Stimulated activated CD8-positive, alpha-beta memory T cell treated with anti-CD3 and anti-CD28 coated beads, Interleukin-12 subunit alpha, Interleukin-12 subunit beta, amount 100 ng/mL, for 1 hour (primary cell): ENCODE data around the gene TRPV4.

Source experiments
- DNase-seq: peaks from one replicate; pipeline ENCODE4 v3.0.0-alpha.2; 2020; ENCODE audit warnings: low read depth

Gene TRPV4

GRCh38 chr12:109760930-109761921, 72.0 kb downstream of the TRPV4 start:
- no peak for DNase-seq

- DNase-seq = no peak
These were observed 72.9 kb downstream of the TRPV4 start for GRCh38 chr12:109760031-109760929.

GRCh38 chr12:109759595-109759994, 73.6 kb downstream of the TRPV4 start:
- DNase-seq = no peak

GRCh38 chr12:109758426-109759420, 74.5 kb downstream of the TRPV4 start:
- no peak for DNase-seq

GRCh38 chr12:109757671-109758265, 75.4 kb downstream of the TRPV4 start:
- DNase-seq = no peak

GRCh38 chr12:109756457-109756856, 76.7 kb downstream of the TRPV4 start:
- DNase-seq = no peak

GRCh38 chr12:109753959-109754358, 79.2 kb downstream of the TRPV4 start:
- no peak for DNase-seq

GRCh38 chr12:109753054-109753401, 80.2 kb downstream of the TRPV4 start:
- DNase-seq = no peak

- no peak for DNase-seq
These were observed 80.8 kb downstream of the TRPV4 start for GRCh38 chr12:109752117-109753053.

GRCh38 chr12:109744986-109745942, 87.9 kb downstream of the TRPV4 start:
- DNase-seq = no peak

- no peak for DNase-seq
These were observed 89.2 kb downstream of the TRPV4 start for GRCh38 chr12:109744026-109744425.

GRCh38 chr12:109743076-109743910, 89.9 kb downstream of the TRPV4 start:
- no peak for DNase-seq

- no peak for DNase-seq
These were observed 91.1 kb downstream of the TRPV4 start for GRCh38 chr12:109741970-109742703.

- no peak for DNase-seq
These were observed 91.8 kb downstream of the TRPV4 start for GRCh38 chr12:109741286-109741969.

- no peak for DNase-seq
These were observed 92.4 kb downstream of the TRPV4 start for GRCh38 chr12:109740694-109741245.
